A549 (cell line): ENCODE data around the gene ZNF652.

Experiments used
- CBX2 ChIP-seq: fragments of 200-600 bp; sonication (generic); IDR thresholded peaks from 2 replicates; pipeline ENCODE4 v1.6.1; 2016; ENCODE audit warnings: low read depth, mild to moderate bottlenecking, borderline replicate concordance
- KDM1A ChIP-seq: fragments of 200-600 bp; sonication (generic); IDR thresholded peaks from 2 replicates; pipeline ENCODE4 v1.6.1; 2016; ENCODE audit warnings: low read depth, mild to moderate bottlenecking
- MAFK ChIP-seq: fragments of 450-650 bp; IDR thresholded peaks from 2 replicates; pipeline ENCODE4 v1.6.1; 2014; ENCODE audit not compliant: partially characterized antibody
- RAD21 ChIP-seq, 2 experiments: fragments of >200 bp in 1 of 2; sonication (Bioruptor Twin) in 1 of 2; formaldehyde crosslinking in 1 of 2; IDR thresholded peaks in 1 of 2; conservative IDR thresholded peaks in 1 of 2; 2 replicates in 1 of 2; 3 replicates in 1 of 2; pipeline ENCODE4 v1.6.1; 2012 to 2018; ENCODE audit warnings: inconsistent platforms in 1 of 2
- RARB ChIP-seq: fragments of 250-450 bp; sonication (Bioruptor Pico); IDR thresholded peaks from 2 replicates; pipeline ENCODE4 v1.8.0; 2021; ENCODE audit warnings: mild to moderate bottlenecking, moderate library complexity
- RCOR1 ChIP-seq: fragments of 150-350 bp; IDR thresholded peaks from 2 replicates; pipeline ENCODE4 v1.6.1; 2014; ENCODE audit warnings: antibody characterized with exemption, low read length, low read depth
- TF ChIP-seq, protein P1 (sequence below): IDR thresholded peaks from 2 replicates; pipeline ENCODE4 v1.6.1; 2012; ENCODE audit warnings: low read depth, borderline replicate concordance
- TF ChIP-seq, protein P2 (sequence below): fragments of >200 bp; sonication (Bioruptor Twin); formaldehyde crosslinking; IDR thresholded peaks from 3 replicates; pipeline ENCODE4 v1.5.1; 2016
- TF ChIP-seq, protein P3 (sequence below): fragments of 450-650 bp; IDR thresholded peaks from 2 replicates; pipeline ENCODE4 v1.6.1; 2014; ENCODE audit warnings: antibody characterized with exemption

DNA sequence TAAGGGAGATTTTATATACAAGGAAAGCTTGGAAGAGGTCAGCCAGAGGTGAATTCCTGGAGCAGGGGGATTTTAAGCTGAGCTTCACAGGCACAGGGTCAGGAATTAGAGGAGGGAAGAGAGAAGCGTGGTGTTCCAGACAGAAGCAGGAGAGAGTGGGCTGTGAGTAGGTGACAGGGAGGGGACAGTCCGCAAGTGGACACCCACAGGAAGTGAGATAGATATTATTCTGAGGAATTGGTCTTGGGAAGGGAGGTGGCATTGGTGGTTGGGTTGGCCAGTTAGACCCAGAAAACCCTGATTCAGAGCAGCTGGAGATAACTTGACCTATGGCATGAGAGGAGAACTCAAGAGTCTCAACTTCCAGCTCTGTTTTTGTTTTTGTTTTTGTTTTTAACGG lies 37.9 kb upstream of the ZNF652 start:
- TF ChIP-seq, protein P1, sequence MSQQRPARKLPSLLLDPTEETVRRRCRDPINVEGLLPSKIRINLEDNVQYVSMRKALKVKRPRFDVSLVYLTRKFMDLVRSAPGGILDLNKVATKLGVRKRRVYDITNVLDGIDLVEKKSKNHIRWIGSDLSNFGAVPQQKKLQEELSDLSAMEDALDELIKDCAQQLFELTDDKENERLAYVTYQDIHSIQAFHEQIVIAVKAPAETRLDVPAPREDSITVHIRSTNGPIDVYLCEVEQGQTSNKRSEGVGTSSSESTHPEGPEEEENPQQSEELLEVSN: no peak
- TF ChIP-seq RARB (no peak), MAFK (no peak), CBX2 (no peak), KDM1A (no peak), RAD21 (conservative IDR thresholded peaks at IDR 0.05 in 1 of 2, IDR thresholded peaks at IDR 0.05 in 1 of 2) (no peak), RCOR1 (no peak)
- TF ChIP-seq, protein P2, sequence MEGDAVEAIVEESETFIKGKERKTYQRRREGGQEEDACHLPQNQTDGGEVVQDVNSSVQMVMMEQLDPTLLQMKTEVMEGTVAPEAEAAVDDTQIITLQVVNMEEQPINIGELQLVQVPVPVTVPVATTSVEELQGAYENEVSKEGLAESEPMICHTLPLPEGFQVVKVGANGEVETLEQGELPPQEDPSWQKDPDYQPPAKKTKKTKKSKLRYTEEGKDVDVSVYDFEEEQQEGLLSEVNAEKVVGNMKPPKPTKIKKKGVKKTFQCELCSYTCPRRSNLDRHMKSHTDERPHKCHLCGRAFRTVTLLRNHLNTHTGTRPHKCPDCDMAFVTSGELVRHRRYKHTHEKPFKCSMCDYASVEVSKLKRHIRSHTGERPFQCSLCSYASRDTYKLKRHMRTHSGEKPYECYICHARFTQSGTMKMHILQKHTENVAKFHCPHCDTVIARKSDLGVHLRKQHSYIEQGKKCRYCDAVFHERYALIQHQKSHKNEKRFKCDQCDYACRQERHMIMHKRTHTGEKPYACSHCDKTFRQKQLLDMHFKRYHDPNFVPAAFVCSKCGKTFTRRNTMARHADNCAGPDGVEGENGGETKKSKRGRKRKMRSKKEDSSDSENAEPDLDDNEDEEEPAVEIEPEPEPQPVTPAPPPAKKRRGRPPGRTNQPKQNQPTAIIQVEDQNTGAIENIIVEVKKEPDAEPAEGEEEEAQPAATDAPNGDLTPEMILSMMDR: no peak
- TF ChIP-seq, protein P3, sequence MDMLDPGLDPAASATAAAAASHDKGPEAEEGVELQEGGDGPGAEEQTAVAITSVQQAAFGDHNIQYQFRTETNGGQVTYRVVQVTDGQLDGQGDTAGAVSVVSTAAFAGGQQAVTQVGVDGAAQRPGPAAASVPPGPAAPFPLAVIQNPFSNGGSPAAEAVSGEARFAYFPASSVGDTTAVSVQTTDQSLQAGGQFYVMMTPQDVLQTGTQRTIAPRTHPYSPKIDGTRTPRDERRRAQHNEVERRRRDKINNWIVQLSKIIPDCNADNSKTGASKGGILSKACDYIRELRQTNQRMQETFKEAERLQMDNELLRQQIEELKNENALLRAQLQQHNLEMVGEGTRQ: no peak
